ENCODE results near the gene WDR43. TPM values are rescaled to one million over a fixed set of nuclear protein-coding genes. Genes with fewer than 3 reads are reported as not detected.

The WDR43 gene
- total and polyA plus RNA-seq, 9 of the 15 experiments (the other 6 are each of a cell fraction or from before 2014, with no cell fraction given): 34.6 to 197 (median 105) TPM

GRCh38 chr2:28870146-28870891 lies 24.1 kb upstream of the WDR43 start, which contains the start of gene TRMT61B (continued):
- TF ChIP-seq HEY1 (CRISPR knock-in tag; IDR thresholded peaks at IDR 0.05; ENCODE audit: borderline replicate concordance) (no peak), RNF2 (IDR thresholded peaks at IDR 0.05) (peak; percentile 73; the same call in 1 of the 2 replicates), ETS1 (conservative IDR thresholded peaks at IDR 0.05; ENCODE audit: control insufficient read depth, low read depth, low read length) (peak; percentile 77), ZZZ3 (IDR thresholded peaks at IDR 0.05) (no peak), DPF2 (IDR thresholded peaks at IDR 0.05) (peak; percentile 46; the same call in 1 of the 2 replicates), SRF (CRISPR knock-in tag; IDR thresholded peaks at IDR 0.05) (peak in 1 of 2 experiments; percentile 36; a peak in 1 of 4 replicates), TCF7L2 (IDR thresholded peaks at IDR 0.05; ENCODE audit: low read depth, low read length) (peak; percentile 41; the same call in 1 of the 2 replicates), PTBP1 (IDR thresholded peaks at IDR 0.05; ENCODE audit: low read depth, low read length) (no peak), POLR2AphosphoS5 (IDR thresholded peaks at IDR 0.05; ENCODE audit: control insufficient read depth, insufficient read depth, low read depth, low read length) (peak; percentile 94), CBX3 (IDR thresholded peaks at IDR 0.05; ENCODE audit: borderline replicate concordance in 1 of 2, low read length in 2 of 2) (peak in 1 of 2 experiments; percentile 64; a peak in 1 of 3 replicates), TCF3 (CRISPR knock-in tag; IDR thresholded peaks at IDR 0.05) (no peak), SNRNP70 (optimal IDR thresholded peaks at IDR 0.05; ENCODE audit: low read depth, low read length) (no peak), ELF2 (CRISPR knock-in tag; IDR thresholded peaks at IDR 0.05) (peak; percentile 45; the same call in 1 of the 2 replicates), ZNF764 (CRISPR knock-in tag; IDR thresholded peaks at IDR 0.05; ENCODE audit: low read depth) (0 out of 2 replicates have a peak, but pooled peaks have one; percentile 48), NR1H2 (CRISPR knock-in tag; IDR thresholded peaks at IDR 0.05) (no peak), SREBF1 (IDR thresholded peaks at IDR 0.05; ENCODE audit: borderline replicate concordance, low read depth, low read length) (peak; percentile 86; the same call in 1 of the 2 replicates), TCF7 (IDR thresholded peaks at IDR 0.05; ENCODE audit: borderline replicate concordance) (peak; percentile 76), EZH2 (IDR thresholded peaks at IDR 0.05; ENCODE audit: borderline replicate concordance, low read depth, low read length) (no peak), ZNF589 (CRISPR knock-in tag; IDR thresholded peaks at IDR 0.05; ENCODE audit: low read depth) (no peak), MECOM (CRISPR knock-in tag; IDR thresholded peaks at IDR 0.05) (no peak), TRIM28 (IDR thresholded peaks at IDR 0.05) (no peak), CREM (IDR thresholded peaks at IDR 0.05; ENCODE audit: low read depth) (peak; percentile 100)
- TF ChIP-seq, protein P1, sequence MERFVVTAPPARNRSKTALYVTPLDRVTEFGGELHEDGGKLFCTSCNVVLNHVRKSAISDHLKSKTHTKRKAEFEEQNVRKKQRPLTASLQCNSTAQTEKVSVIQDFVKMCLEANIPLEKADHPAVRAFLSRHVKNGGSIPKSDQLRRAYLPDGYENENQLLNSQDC (CRISPR knock-in tag; IDR thresholded peaks at IDR 0.05): no peak
- TF ChIP-seq, protein P2, sequence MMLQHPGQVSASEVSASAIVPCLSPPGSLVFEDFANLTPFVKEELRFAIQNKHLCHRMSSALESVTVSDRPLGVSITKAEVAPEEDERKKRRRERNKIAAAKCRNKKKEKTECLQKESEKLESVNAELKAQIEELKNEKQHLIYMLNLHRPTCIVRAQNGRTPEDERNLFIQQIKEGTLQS (IDR thresholded peaks at IDR 0.05): peak; percentile 35
- TF ChIP-seq, protein P2 (CRISPR knock-in tag; conservative IDR thresholded peaks at IDR 0.05): no peak
- TF ChIP-seq, protein P3, sequence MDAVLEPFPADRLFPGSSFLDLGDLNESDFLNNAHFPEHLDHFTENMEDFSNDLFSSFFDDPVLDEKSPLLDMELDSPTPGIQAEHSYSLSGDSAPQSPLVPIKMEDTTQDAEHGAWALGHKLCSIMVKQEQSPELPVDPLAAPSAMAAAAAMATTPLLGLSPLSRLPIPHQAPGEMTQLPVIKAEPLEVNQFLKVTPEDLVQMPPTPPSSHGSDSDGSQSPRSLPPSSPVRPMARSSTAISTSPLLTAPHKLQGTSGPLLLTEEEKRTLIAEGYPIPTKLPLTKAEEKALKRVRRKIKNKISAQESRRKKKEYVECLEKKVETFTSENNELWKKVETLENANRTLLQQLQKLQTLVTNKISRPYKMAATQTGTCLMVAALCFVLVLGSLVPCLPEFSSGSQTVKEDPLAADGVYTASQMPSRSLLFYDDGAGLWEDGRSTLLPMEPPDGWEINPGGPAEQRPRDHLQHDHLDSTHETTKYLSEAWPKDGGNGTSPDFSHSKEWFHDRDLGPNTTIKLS (IDR thresholded peaks at IDR 0.05; ENCODE audit: borderline replicate concordance, low read depth): peak; percentile 19; the same call in 1 of the 2 replicates
